B cell (primary cell): Measurements from ENCODE around the gene GRXCR2. TPM values are rescaled to one million over a fixed set of nuclear protein-coding genes. Genes with fewer than 3 reads are reported as not detected.
"Not testable (repeated sequence)": the region's sequence is repeated elsewhere in the genome, so short reads cannot be mapped to it uniquely, and the experiment has no call there.

Experiments used
- ATAC-seq: fragments of 200-7000 bp; cut with Tn5 transposase; one replicate; pipeline ENCODE4 v1.10.0; 2021; ENCODE audit warnings: low read depth, mild to moderate bottlenecking, moderate number of reproducible peaks, moderate library complexity
- CTCF ChIA-PET: fragments of 350-600 bp; sonication (Branson Sonifier 250); formaldehyde crosslinking; loops from one replicate; lab custom pipeline; 2021; ENCODE audit warnings: antibody characterized with exemption, inconsistent platforms; lab: Charles Lee
- POLR2A ChIA-PET: fragments of 350-600 bp; sonication (Branson Sonifier 250); formaldehyde crosslinking; loops from one replicate; lab custom pipeline; 2021; ENCODE audit warnings: antibody characterized with exemption; lab: Charles Lee
- DNase-seq: peaks from one replicate; pipeline ENCODE4 v3.0.0; 2013
- H2AFZ ChIP-seq: 2 replicates; pipeline ENCODE4 v1.6.1; 2012; ENCODE audit warnings: mild to moderate bottlenecking, low read depth, low read length; ENCODE audit not compliant: insufficient read depth, poor library complexity, severe bottlenecking
- H3K27ac ChIP-seq, 2 donors: 1 replicate in 1 of 2; 2 replicates in 1 of 2; pipeline ENCODE4 v1.5.1; 2012 to 2013; ENCODE audit warnings: low read length in 2 of 2, mild to moderate bottlenecking in 2 of 2, moderate library complexity in 1 of 2
- H3K27me3 ChIP-seq, 4 experiments: fragments of 200-600 bp in 1 of 4; sonication (generic) in 1 of 4; replicated peaks in 1 of 4; 1 replicate in 2 of 4; 2 replicates in 2 of 4; pipeline versions ENCODE4 v1.6.1 to v1.7.0; 2013 to 2016; ENCODE audit warnings: low read length in 3 of 4, mild to moderate bottlenecking in 2 of 4, mixed read lengths in 1 of 4, moderate library complexity in 1 of 4; ENCODE audit not compliant: insufficient read depth in 4 of 4, control insufficient read depth in 3 of 4; ENCODE audit errors: control extremely low read depth in 1 of 4
- H3K36me3 ChIP-seq, 2 experiments: replicated peaks in 1 of 2; 1 replicate in 1 of 2; 2 replicates in 1 of 2; pipeline versions ENCODE4 v1.6.1 to v1.7.1; 2013; ENCODE audit warnings: low read length in 1 of 2; ENCODE audit not compliant: insufficient read depth in 2 of 2, control insufficient read depth in 1 of 2; ENCODE audit errors: control extremely low read depth in 1 of 2, extremely low read depth in 1 of 2
- H3K4me1 ChIP-seq, 2 donors: fragments of 200-600 bp in 1 of 2; sonication (generic) in 1 of 2; 1 replicate in 1 of 2; 2 replicates in 1 of 2; pipeline versions ENCODE4 v1.5.1 to v1.6.1; 2013 to 2017; ENCODE audit warnings: low read length in 2 of 2; ENCODE audit not compliant: control insufficient read depth in 2 of 2, insufficient read depth in 2 of 2
- H3K4me2 ChIP-seq: replicated peaks from 2 replicates; pipeline ENCODE3; 2012; ENCODE audit warnings: mild to moderate bottlenecking, low read depth, low read length; ENCODE audit not compliant: poor library complexity, severe bottlenecking
- H3K4me3 ChIP-seq, 5 experiments: fragments of 200-600 bp in 1 of 5; sonication (generic) in 1 of 5; 1 replicate in 3 of 5; 2 replicates in 2 of 5; pipeline versions ENCODE4 v1.5.1 to v1.7.0; 2011 to 2016; ENCODE audit warnings: low read length in 4 of 5, mild to moderate bottlenecking in 4 of 5, low read depth in 2 of 5, control low read depth in 1 of 5, moderate library complexity in 1 of 5; ENCODE audit not compliant: insufficient read depth in 1 of 5; ENCODE audit errors: control extremely low read depth in 1 of 5, extremely low read depth in 1 of 5
- H3K79me2 ChIP-seq: fragments of 200-600 bp; sonication (generic); one replicate; pipeline ENCODE4 v1.6.0; 2016; ENCODE audit warnings: low read length; ENCODE audit not compliant: control insufficient read depth, insufficient read depth
- H3K9ac ChIP-seq: fragments of 200-600 bp; sonication (generic); 2 replicates; pipeline ENCODE4 v1.6.1; 2017; ENCODE audit warnings: mild to moderate bottlenecking, low read length, moderate library complexity
- H3K9me3 ChIP-seq, 3 donors: one replicate each; pipeline versions ENCODE4 v1.6.1 to v1.7.1; 2013; ENCODE audit warnings: low read length in 2 of 3; ENCODE audit not compliant: control insufficient read depth in 2 of 3, insufficient read depth in 1 of 3; ENCODE audit errors: control extremely low read depth in 1 of 3
- H4K20me1 ChIP-seq: 2 replicates; pipeline ENCODE4 v1.6.0; 2012; ENCODE audit warnings: mild to moderate bottlenecking, low read length; ENCODE audit not compliant: insufficient read depth, control insufficient read depth, poor library complexity, severe bottlenecking
- H3K27ac Mint-ChIP-seq: one replicate; pipeline ENCODE4 v1.8.0; 2021; ENCODE audit warnings: mixed read lengths
- H3K27me3 Mint-ChIP-seq: one replicate; pipeline ENCODE4 v1.8.0; 2021; ENCODE audit warnings: mixed read lengths
- H3K4me1 Mint-ChIP-seq: one replicate; pipeline ENCODE4 v1.8.0; 2021; ENCODE audit warnings: mixed read lengths
- H3K4me3 Mint-ChIP-seq: one replicate; pipeline ENCODE4 v1.8.0; 2021; ENCODE audit warnings: mixed read lengths
- H3K9me3 Mint-ChIP-seq: one replicate; pipeline ENCODE4 v1.8.0; 2022; ENCODE audit warnings: mixed read lengths; ENCODE audit not compliant: insufficient read depth
- EZH2 ChIP-seq: IDR thresholded peaks from 2 replicates; pipeline ENCODE4 v1.6.1; 2012; ENCODE audit warnings: borderline replicate concordance, low read depth, mild to moderate bottlenecking, moderate library complexity, low read length; ENCODE audit not compliant: insufficient read depth, poor library complexity, severe bottlenecking
- WGBS: methylation state at CpG from one replicate; pipeline ENCODE4 v1.1.5; 2013; ENCODE audit warnings: missing lambda C conversion rate; ENCODE audit not compliant: insufficient coverage; 5-methylcytosine and 5-hydroxymethylcytosine counted together
- intact Hi-C: fragments of 100-400 bp; cut with micrococcal nuclease; formaldehyde crosslinking; loops from one replicate; pipeline ENCODE4 v1.10.0; 2022
- polyA plus RNA-seq: library from polyadenylated mRNA; depleted of rRNA; stranded (reverse); fragments of >200 nt; gene quantifications from 2 replicates; pipeline ENCODE4 v1.2.3, GENCODE V29; 2012
- total RNA-seq, 2 donors: library from RNA; stranded (reverse); fragments of 120-200 nt in 1 of 2; gene quantifications; 1 replicate in 1 of 2; 2 replicates in 1 of 2; pipeline versions ENCODE4 v1.2.3 to v1.2.4, GENCODE V29; 2013 to 2022
- TF ChIP-seq, protein P1 (sequence below): fragments of 200-600 bp; IDR thresholded peaks from one replicate; pipeline ENCODE4 v1.8.0; 2022; ENCODE audit warnings: antibody characterized with exemption, mild to moderate bottlenecking

GRXCR2 gene
- total and polyA plus RNA-seq, 2 donors (not counting 1 experiment from before 2014, with no cell fraction given): not detected

DNA sequence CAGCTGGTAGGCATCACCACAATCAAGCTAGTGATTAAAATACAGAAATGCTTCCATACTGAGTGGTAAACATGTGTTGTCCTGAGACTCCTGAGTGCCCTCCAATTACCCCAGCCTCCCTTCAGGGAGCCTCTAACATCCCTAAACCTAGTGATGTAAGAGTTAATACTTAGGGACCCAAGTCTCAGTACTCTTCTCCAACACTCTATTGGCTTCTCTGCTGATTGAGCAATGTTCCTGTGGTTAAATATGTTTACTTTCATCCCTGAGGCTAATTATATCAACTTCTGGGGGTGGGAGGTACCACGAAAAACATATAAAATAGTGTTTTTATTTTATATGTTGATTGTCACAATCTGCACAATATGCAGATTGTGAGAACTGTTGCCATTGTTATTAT lies 5.0 kb downstream of the GRXCR2 start:
- H3K27ac ChIP-seq: no peak overlapping the region
- H3K4me1 ChIP-seq: no peaks in the 10 kb centered on the region
- Mint-ChIP-seq H3K27ac (no peak overlapping the region), H3K9me3 (no peaks in the 10 kb centered on the region), H3K4me1 (no peaks in the 10 kb centered on the region), H3K27me3 (peaks cover 11% of the 10 kb centered on the region), H3K4me3 (no peak overlapping the region)
- no peaks in the 10 kb centered on the region for H3K36me3 ChIP-seq
- CTCF ChIA-PET: no interaction called here
- TF ChIP-seq, protein P1, sequence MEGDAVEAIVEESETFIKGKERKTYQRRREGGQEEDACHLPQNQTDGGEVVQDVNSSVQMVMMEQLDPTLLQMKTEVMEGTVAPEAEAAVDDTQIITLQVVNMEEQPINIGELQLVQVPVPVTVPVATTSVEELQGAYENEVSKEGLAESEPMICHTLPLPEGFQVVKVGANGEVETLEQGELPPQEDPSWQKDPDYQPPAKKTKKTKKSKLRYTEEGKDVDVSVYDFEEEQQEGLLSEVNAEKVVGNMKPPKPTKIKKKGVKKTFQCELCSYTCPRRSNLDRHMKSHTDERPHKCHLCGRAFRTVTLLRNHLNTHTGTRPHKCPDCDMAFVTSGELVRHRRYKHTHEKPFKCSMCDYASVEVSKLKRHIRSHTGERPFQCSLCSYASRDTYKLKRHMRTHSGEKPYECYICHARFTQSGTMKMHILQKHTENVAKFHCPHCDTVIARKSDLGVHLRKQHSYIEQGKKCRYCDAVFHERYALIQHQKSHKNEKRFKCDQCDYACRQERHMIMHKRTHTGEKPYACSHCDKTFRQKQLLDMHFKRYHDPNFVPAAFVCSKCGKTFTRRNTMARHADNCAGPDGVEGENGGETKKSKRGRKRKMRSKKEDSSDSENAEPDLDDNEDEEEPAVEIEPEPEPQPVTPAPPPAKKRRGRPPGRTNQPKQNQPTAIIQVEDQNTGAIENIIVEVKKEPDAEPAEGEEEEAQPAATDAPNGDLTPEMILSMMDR: no peak
- no peak for TF ChIP-seq EZH2
- POLR2A ChIA-PET: no interaction called here
- intact Hi-C loops: no loop called here
- H3K9ac ChIP-seq: no peak overlapping the region
- no peaks in the 10 kb centered on the region for H4K20me1 ChIP-seq
- H3K27me3 ChIP-seq: peaks cover 0 to 6% (median 3%) of the 10 kb centered on the region in 4 experiments
- H3K9me3 ChIP-seq: no peaks in the 10 kb centered on the region
- H3K4me3 ChIP-seq: no peak overlapping the region
- no peak for ATAC-seq
- no peaks in the 10 kb centered on the region for H3K79me2 ChIP-seq
- DNase-seq: no peak
- no peak overlapping the region for H3K4me2 ChIP-seq
- no peak overlapping the region for H2AFZ ChIP-seq
- WGBS: no CpG with 5 or more reads among the region's 1 CpG

DNA sequence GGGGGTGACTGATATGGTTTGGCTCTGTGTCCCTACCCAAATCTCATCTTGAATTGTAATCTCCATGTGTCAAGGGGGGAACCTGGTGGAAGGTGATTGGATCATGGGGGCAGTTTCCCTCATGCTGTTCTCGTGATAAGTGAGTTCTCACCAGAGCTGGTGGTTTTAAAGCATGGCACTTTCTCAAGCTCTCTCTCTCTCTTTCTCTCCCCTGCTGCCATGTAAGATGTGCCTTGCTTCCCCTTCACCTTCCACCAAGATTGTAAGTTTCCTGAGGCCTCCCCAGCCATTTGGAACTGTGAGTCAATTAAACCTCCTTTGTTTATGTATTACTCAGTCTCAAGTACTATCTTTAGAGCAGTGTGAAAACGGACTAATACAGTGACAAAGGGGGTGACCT lies 8.4 kb downstream of the GRXCR2 start:
- intact Hi-C loops, H3K27ac ChIP-seq, H3K36me3 ChIP-seq, H3K4me3 Mint-ChIP-seq, H3K4me1 ChIP-seq, H3K9ac ChIP-seq, H3K27me3 ChIP-seq, DNase-seq, H3K4me2 ChIP-seq, H2AFZ ChIP-seq, H3K9me3 ChIP-seq, H3K9me3 Mint-ChIP-seq, H3K27ac Mint-ChIP-seq, H4K20me1 ChIP-seq, CTCF ChIA-PET, H3K4me3 ChIP-seq, ATAC-seq, H3K79me2 ChIP-seq, H3K4me1 Mint-ChIP-seq, POLR2A ChIA-PET: not testable (repeated sequence)
- peaks cover 23% of the 10 kb centered on the region for H3K27me3 Mint-ChIP-seq
- WGBS: no CpG with 5 or more reads among the region's 2 CpGs
